Measurements from ENCODE around the gene CAPN10.

GRCh38 chr2:240560480-240561324 lies 25.8 kb upstream of the CAPN10 start:
- TF ChIP-seq CTCF (IDR thresholded peaks at IDR 0.05; ENCODE audit: borderline replicate concordance, extremely low read depth, low read length, poor library complexity, severe bottlenecking), result peak; percentile 36
- no peak for TF ChIP-seq EZH2 (IDR thresholded peaks at IDR 0.05; ENCODE audit: borderline replicate concordance, low read depth, low read length, severe bottlenecking)
